ENCODE data around the gene PSD2.

PSD2 gene

GRCh38 chr5:139837711-139838380 lies 42.2 kb downstream of the PSD2 start:
- DNase-seq (ENCODE audit: low spot score) = no peak

- DNase-seq (ENCODE audit: low spot score) = no peak
Observed at GRCh38 chr5:139838381-139839197, 43.0 kb downstream of the PSD2 start.

GRCh38 chr5:139839232-139839815 lies 43.7 kb downstream of the PSD2 start:
- no peak for DNase-seq (ENCODE audit: low spot score)

GRCh38 chr5:139839918-139840317 lies 44.3 kb downstream of the PSD2 start:
- no peak for DNase-seq (ENCODE audit: low spot score)

DNA sequence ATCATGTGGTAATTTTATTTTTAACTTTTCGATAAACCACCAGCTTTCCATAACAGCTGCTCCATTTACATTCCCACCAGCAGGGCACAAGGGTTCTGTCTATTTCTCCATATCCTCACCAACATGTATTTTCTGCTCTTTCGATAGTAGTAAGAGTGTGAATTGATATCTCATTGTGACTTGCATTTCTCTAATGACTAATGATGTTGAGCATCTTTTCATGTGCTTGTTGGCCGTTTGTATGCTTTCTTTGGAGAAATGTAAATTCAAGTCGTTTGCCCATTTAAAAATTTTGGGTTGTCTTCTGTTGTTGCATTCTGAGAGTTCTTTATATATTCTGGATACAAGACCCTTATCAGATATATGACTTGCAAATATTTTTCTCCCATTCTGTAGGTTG lies 45.9 kb downstream of the PSD2 start:
- DNase-seq (ENCODE audit: low spot score) = no peak

DNA sequence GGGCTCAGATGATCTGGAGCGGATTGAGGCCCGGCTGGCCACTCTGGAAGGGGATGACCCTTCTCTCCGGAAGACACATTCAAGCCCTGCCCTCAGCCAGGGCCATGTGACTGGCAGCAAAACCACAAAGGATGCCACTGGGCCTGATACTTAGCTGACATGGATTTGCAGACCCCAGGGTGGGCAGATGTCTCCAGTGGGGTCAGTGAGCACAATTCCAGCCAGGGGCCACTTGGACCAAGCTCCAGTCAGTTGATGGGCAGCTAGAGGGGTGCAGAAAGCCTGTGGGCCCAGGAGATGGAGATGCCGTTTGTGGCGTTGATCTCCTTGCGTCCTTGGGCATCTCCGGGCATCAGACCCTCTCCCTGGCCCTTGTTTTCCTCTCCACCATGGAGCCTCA lies 46.7 kb downstream of the PSD2 start:
- DNase-seq (ENCODE audit: low spot score) = no peak

- no peak for DNase-seq (ENCODE audit: low spot score)
Observed at GRCh38 chr5:139843991-139844390, 48.4 kb downstream of the PSD2 start.

- DNase-seq (ENCODE audit: low spot score) = peak; percentile 85
Observed at GRCh38 chr5:139844472-139845145, 49.0 kb downstream of the PSD2 start.

DNA sequence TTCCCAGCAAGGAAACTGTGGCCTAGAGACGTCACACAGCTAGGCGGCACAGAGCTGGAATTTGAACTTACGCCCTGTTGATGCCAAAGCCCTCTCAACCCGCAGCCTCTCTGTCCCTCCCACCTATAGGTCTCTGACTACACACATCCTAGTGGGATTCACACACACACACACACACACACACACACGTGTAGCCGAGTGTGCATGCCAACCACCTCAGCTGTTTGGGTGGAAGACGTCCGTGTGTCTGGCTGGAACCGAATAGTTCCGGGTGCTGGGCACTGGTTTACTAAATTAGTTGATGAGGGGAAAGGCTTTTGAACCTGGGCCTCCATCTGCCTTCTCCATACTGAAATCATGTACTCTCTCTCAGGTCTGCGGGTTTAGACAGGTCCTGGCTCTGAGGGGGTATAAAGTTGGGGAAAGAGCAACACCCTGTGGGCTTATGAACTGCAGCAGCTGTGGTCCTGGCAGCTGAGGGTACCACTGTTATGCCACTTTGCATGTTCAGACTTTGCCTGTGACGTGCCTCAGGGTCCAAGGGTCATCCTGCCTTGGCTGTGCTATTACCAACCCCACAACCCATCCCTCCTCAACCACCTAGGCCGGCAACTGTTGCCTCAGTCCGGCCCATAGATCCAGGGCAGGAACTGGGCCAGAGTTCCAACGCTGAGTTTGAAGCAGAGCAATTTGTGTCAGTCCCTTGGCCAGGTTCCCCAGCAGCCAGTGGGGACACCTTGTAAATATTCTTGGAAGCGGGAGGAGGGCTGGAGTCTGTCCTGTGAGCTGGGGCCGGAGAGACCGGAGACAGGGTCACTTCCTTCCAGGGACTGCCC lies 50.5 kb downstream of the PSD2 start:
- no peak for DNase-seq (ENCODE audit: low spot score)

- DNase-seq (ENCODE audit: low spot score) = no peak
Observed at GRCh38 chr5:139847091-139847490, 51.5 kb downstream of the PSD2 start.

GRCh38 chr5:139847790-139848507 lies 52.3 kb downstream of the PSD2 start:
- peak; percentile 48 for DNase-seq (ENCODE audit: low spot score)

GRCh38 chr5:139848508-139849100 lies 53.0 kb downstream of the PSD2 start:
- no peak for DNase-seq (ENCODE audit: low spot score)

DNA sequence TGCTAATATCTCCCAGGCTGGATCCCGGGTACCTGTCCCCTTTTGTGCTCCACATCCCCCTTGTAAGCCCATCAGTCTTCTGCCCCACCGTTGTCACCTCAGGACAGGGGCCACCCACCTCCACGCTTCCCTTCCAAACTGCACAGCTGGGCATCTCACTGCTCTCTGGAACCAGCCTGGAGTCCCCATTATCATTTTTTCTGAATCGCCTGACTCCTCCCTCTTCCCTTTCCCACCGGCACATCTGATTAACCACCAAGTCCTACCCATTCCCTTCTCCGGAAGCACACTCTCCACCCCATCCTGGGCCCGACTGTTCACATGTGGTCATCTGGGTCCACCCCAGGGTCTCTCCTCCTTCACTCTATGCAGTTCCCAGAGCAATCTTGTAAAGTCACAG lies 53.9 kb downstream of the PSD2 start:
- no peak for DNase-seq (ENCODE audit: low spot score)

DNA sequence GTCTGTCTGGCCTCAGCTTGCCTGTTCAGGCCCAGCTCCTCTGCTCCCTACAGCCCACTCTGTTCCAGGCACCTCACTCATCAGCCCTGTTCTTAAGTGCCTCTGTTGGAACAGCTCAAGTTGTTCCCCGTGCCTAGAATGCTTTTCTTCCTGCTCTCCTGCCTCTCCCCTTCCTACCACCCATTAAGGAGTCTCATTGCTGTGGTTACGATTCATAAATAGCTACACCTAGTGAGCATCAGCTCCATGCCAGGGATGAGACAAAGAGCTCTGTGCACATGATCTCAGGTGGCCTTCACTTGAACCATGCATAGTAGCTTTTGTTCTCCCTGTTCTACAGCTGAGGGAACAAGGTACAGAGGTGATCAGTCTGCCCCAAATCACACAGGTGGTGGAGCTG lies 54.3 kb downstream of the PSD2 start:
- no peak for DNase-seq (ENCODE audit: low spot score)

- no peak for DNase-seq (ENCODE audit: low spot score)
Observed at GRCh38 chr5:139850423-139851016, 54.9 kb downstream of the PSD2 start.

GRCh38 chr5:139851558-139851957 lies 56.0 kb downstream of the PSD2 start:
- no peak for DNase-seq (ENCODE audit: low spot score)

- no peak for DNase-seq (ENCODE audit: low spot score)
Observed at GRCh38 chr5:139852696-139853095, 57.1 kb downstream of the PSD2 start.

GRCh38 chr5:139854029-139854605 lies 58.5 kb downstream of the PSD2 start:
- no peak for DNase-seq (ENCODE audit: low spot score)

- no peak for DNase-seq (ENCODE audit: low spot score)
Observed at GRCh38 chr5:139854953-139855352, 59.3 kb downstream of the PSD2 start.

GRCh38 chr5:139855451-139855850 lies 59.8 kb downstream of the PSD2 start:
- no peak for DNase-seq (ENCODE audit: low spot score)

Data from AG08396 (cell line).